ENCODE data around the gene NFIA. TPM values are rescaled to one million over a fixed set of nuclear protein-coding genes. Genes with fewer than 3 reads are reported as not detected.

NFIA gene
- total RNA-seq, 1 donor from 2014 or later: 132 TPM

- DNase-seq (ENCODE audit: low spot score): peak; percentile 55
Measured at GRCh38 chr1:61183471-61184039, 101.2 kb downstream of the NFIA start.

- DNase-seq (ENCODE audit: low spot score): peak; percentile 95
Measured at GRCh38 chr1:61184040-61184713, 101.8 kb downstream of the NFIA start.

- no peak for DNase-seq (ENCODE audit: low spot score)
Measured at GRCh38 chr1:61184714-61185106, 102.3 kb downstream of the NFIA start.

GRCh38 chr1:61186753-61187152 lies 104.4 kb downstream of the NFIA start:
- DNase-seq (ENCODE audit: low spot score): no peak

- DNase-seq (ENCODE audit: low spot score): no peak
Measured at GRCh38 chr1:61187352-61188086, 105.2 kb downstream of the NFIA start.

- DNase-seq (ENCODE audit: low spot score): no peak
Measured at GRCh38 chr1:61190153-61190552, 107.8 kb downstream of the NFIA start.

GRCh38 chr1:61190618-61191432 lies 108.5 kb downstream of the NFIA start:
- no peak for DNase-seq (ENCODE audit: low spot score)

- DNase-seq (ENCODE audit: low spot score): no peak
Measured at GRCh38 chr1:61191433-61191720, 109.0 kb downstream of the NFIA start.

GRCh38 chr1:61192663-61193330 lies 110.4 kb downstream of the NFIA start:
- DNase-seq (ENCODE audit: low spot score): no peak

GRCh38 chr1:61193808-61194207 lies 111.4 kb downstream of the NFIA start:
- DNase-seq (ENCODE audit: low spot score): no peak

- DNase-seq (ENCODE audit: low spot score): no peak
Measured at GRCh38 chr1:61198554-61198953, 116.2 kb downstream of the NFIA start.

GRCh38 chr1:61201035-61201434 lies 118.7 kb downstream of the NFIA start:
- no peak for DNase-seq (ENCODE audit: low spot score)

GRCh38 chr1:61202854-61203598 lies 120.7 kb downstream of the NFIA start:
- DNase-seq (ENCODE audit: low spot score): no peak

- DNase-seq (ENCODE audit: low spot score): no peak
Measured at GRCh38 chr1:61204528-61204927, 122.2 kb downstream of the NFIA start.

- DNase-seq (ENCODE audit: low spot score): no peak
Measured at GRCh38 chr1:61207416-61207815, 125.1 kb downstream of the NFIA start.

- DNase-seq (ENCODE audit: low spot score): no peak
Measured at GRCh38 chr1:61208172-61208571, 125.8 kb downstream of the NFIA start.

GRCh38 chr1:61208831-61209230 lies 126.5 kb downstream of the NFIA start:
- DNase-seq (ENCODE audit: low spot score): no peak

GRCh38 chr1:61210435-61211154 lies 128.2 kb downstream of the NFIA start:
- no peak for DNase-seq (ENCODE audit: low spot score)

GRCh38 chr1:61213245-61214011 lies 131.1 kb downstream of the NFIA start:
- DNase-seq (ENCODE audit: low spot score): no peak

- no peak for DNase-seq (ENCODE audit: low spot score)
Measured at GRCh38 chr1:61215119-61215518, 132.8 kb downstream of the NFIA start.
